ENCODE results near the gene DOCK2.
"Not testable (repeated sequence)": the region's sequence is repeated elsewhere in the genome, so short reads cannot be mapped to it uniquely, and the experiment has no call there.

The DOCK2 gene

DNA sequence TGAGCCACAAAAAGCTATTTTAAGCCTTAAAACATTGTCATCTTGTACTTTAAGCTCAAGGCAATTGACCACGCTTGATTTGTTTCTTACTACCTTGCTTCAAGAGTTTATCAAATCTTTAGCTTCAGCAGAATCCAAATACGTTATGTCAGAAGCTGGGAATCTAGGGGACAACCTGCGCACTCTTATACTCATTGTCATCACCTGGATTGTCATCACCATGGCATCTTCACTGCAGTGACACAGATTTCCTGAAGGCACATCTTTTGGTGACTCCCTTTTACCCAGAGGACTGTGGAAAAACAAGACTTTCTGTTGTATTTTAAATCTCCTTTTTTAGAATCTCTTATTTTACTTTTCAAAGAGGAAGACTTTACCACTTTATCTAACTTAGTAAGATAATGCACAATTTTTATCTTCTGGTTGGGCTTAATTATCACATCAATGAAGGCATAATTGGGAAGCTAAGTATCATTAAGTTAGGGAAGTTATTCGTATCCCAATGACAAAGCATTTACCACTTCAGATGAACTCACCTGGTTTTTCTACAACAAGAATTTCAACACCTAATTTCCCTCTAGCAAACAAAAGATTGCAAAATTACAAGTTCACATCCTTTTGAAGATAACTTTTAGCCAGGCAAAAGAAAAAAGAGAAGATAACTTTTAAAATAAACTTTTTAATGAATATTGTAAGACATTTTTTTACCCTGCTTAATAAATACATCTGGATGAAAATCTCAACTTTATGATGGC lies 162.0 kb downstream of the DOCK2 start:
- no peak for DNase-seq

DNA sequence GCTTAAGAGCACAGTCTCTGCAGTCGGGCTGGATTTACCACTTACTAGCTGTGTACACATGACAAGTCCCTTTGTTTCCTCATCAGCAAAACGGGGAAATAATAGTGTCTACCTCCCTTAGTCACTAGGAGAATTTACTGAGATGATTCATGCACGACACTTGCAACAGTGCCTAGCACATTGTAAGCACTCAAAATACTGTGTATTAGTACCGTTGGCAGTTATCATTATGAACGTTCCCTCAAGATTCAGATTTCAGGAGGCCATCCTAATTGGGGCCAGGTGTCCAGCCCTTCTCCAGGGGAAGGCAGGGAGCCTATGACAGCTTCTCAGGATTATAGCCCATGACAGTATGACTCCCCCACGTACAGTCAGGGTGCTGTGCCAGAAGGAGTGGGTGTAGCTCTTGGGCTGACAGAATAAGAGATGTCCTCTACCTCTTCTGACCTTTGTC lies 164.3 kb downstream of the DOCK2 start:
- DNase-seq = peak; percentile 15

DNA sequence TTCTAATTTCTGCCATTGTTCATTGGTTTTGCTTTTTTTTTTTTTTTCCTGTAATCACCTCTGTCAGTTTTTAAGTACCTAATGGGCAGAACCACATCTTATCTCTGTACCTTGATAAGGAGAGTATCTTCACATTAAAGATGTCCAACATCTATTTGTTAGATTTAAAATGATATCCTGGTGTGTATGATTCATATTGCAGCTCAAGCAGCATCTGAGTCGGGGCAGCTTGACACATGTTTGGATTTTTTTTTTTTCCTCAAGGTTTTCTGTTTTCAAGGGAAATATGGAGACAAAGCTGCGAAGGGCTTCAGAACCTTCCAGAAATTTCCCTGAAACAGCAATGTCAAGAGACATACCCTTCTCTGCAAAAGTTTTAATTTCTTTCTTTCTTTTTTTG lies 164.7 kb downstream of the DOCK2 start:
- DNase-seq = no peak

DNA sequence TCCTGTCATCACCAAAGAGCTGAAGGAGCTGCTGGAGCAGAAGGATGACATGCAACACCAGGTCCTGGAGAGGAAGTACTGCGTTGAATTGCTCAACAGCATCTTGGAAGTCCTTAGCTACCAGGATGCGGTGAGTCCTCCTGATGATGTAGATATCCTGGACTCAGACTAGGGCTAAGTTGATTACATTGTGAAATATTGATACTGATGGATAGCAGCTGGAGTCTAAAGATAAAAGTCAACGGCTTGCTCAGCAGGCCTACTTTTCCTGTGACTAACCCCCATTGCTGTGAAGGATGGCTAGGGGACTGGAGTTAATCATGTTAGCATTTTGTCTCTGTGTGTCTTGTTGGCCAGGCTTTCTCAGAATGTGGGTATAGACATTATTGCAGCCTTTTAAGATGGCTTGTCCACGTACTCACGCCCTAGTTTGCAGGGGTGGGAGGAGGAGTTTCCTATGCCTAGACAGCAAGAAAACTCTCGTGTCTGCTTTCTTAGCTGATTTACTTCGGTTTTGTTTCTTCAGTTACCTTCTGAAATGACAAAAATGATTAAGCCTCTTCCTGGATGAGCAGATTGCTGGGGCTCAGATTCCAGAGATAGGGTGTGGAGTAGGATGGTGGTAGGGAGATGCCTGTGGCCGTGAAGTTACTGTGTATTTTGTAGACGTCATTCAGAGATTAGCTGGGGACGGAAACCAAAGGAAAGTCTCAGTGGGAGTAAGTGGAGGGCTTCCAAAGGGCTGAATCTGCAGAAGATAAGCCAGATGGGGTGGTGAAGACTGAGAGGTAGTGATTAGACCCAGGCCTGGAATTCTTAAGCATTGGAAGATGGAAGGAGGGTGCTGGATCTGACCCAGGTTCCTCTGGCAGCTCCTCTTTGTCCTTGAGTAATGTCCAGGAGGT lies 166.3 kb downstream of the DOCK2 start:
- DNase-seq = no peak

DNA sequence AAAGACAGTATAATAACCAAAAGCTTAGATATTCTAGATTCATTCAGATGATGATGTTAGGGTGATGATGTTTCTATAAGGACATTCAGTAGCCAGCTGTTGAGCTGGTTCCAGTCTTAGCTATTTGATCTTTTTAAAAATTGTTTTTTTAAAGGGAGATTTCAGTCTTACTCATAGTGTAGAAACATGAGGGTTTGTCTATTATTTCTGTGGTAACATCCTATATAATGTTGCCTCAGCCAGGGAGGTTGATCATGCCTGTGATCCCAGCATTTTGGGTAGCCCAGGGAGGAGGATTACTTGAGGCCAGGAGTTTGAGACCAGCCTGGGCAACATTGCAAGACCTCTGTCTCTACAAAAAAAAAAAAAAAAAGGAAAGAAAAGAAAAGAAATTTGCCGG lies 167.8 kb downstream of the DOCK2 start:
- DNase-seq = no peak

DNA sequence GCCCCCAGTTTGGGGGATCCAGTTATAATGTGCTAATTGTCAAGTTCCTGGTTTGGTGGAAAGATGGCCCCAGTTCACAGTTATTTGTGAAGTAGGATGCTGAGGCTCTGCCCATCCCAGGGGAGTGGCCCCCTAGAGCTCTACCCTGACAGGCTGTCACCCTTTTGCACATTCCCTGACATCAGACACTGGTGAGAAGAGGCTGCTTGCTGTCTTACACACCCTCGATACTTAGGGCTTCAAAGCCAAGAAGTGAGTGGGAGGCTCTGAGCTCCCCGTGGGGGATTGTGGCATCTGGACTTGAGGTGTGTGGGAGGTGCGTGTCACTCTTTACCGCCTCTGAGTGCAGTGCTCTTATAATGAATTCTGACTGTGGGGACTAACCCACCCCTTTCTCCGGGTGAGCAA lies 168.5 kb downstream of the DOCK2 start:
- DNase-seq = peak; percentile 78

DNA sequence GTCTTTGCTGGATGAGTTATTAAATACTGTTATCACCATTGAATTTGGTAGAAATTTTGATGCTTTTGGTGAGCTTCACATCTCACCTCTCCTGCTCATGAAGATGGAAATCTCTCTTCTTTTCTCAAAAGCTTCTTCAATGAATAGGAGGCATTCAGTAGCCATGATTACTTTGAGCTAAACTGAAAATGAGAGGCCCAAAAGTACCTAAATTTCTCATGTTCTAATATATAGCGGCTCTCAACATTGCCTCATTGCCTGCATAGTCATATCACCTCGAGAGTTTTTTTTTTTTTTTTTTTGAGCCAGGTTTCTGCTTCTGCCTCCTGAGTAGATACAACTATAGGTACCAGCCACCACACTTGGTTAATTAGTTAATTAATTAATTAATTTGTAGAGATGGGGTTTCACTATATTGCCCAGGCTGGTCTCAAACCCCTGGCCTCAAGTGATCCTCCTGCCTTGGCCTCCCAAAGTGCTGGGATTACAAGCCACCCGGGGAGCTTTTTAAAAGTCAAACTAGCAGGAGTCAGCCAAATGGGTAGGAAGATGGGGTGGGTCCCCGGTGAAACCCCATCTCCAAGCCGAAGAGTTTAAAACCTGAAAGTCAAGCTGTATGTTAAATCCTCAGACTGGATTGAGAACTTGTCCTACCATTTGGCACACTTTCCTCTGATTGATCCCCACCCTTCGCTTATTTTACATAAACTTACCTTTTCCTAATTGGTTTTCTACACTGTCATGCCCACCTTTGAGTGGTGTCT lies 169.0 kb downstream of the DOCK2 start:
- DNase-seq = no peak

DNA sequence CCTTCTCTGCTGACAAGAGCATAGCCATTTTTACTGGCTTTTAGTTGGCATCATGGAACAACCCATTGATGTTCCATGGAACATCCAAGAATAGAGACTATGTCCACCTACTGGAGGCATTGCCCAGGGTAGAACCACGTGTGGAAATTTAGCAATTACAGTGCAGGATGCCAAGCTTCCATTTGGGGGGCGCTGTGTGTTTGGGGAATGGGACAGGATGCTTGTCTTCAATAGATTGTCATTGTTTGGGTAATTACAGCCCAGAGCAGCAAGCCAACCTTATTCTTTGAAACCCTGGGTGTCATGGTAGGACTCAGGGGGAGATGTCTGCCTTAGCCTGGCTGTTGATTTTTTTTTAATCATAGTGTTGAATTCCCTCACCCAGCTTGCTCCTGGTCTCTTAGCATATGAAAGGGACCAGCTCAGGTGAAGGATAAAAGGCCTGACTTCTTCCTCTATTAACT lies 171.1 kb downstream of the DOCK2 start:
- no peak for DNase-seq

DNA sequence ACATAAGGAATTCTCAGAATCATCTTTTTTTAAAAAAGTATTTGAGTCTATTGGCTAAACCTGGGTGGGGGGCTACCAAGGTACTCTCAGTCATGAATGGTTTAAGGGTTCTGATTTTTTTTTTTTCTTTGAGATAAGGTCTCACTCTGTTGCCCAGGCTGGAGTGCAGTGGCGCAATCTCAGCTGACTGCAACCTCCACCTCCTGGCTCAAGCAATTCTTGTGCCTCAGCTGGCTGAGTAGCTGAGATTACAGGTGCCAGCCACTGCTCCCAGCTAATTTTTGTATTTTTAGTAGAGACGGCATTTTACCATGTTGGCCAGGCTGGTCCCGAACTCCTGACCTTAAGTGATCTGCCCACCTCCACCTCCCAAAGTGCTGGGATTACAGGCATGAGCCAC lies 171.8 kb downstream of the DOCK2 start:
- DNase-seq = not testable (repeated sequence)

DNA sequence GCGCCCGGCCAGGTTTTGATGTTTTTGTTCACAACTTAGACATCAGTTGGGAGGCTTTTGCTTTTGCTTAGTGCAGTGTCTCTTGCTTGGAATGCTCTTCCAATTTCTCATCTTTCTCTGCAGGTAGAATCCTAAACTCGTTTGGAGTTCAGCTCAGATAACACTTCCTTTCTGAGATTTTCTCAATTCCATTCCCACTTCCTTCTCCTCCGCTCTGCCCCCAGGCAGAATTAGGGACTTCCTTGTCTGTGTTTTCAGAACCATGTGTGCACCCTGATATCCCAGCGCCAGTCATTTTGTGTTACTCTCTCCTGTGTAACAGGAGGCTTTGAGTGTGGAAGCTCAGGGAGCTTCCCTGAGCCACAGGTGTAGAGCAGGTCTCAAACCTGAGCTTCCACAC lies 172.2 kb downstream of the DOCK2 start:
- DNase-seq = no peak

DNA sequence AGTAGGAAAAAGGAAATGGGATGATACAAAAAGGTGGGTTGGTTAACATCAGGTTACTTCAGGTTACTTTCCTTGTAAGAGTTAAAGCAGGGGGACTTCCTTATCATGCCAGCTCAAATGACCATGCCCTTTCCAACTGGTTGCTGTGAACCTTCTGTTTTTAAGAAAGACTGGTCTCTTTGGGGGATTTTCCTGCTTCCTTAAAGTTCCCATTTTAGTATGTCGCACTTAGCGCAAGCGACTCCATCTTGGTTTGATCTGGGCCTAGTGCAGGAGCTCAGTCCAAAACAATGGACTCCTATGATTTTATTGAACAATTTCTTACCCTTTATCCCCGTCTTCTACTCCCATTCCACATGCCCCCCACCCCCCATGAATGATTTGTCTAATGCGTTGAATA lies 173.4 kb downstream of the DOCK2 start:
- no peak for DNase-seq

DNA sequence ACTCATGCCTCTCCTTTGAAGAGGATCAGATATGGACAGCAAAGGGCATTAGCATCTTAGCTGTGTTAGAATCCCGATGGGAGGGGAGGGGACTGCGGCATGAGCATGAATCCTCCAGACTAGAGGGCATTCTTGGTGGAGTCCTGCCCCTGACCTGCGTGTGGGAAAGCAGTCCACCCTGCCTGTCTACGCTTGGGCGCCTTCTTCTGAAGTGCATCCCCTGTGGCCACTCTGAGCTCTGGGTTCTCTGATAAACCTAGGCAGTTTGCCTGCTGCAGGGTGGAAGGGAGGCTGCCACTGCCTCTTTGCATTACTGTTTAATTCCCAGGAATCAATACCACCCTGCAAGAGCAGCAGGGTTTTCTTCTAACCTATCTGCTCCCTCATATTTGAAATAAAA lies 173.9 kb downstream of the DOCK2 start:
- no peak for DNase-seq

DNA sequence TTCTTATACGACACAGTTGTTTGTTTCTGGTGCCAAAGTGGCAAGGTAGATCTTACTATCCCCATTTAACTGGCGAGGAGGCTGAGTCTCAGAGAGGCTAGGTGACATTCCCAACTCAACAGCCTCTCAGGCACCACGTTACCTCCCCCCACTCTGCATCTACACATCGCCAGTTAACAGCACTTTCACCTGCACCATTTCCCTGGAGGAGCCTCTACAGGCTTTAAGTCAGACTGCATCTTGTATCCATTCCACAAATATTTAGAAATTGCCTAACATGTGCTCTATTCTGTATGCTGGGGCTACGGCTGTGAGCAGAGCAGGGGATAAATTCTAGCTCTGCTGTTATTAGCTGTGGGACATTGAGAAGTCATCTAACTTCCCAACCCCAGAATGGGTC lies 174.6 kb downstream of the DOCK2 start:
- no peak for DNase-seq

DNA sequence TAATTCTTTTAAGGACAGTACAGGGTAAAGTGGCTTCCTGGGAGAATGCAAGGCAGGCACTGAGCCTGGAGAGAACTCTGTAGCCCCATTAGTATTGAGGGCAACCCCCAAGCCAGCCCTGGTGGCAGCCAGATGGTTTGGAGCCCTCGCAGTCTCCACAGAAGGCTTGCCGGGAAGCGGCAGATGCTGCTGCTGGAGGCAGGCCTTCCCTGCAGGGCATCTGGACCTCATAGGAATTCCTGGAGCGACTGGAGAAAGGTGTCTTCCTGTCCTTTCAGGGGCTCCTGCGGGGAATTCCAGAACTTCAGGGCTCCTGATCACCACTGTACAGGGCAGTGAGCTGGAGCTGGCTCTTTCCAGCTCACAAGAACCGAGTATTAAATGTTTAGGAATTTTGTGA lies 175.7 kb downstream of the DOCK2 start:
- DNase-seq = no peak

DNA sequence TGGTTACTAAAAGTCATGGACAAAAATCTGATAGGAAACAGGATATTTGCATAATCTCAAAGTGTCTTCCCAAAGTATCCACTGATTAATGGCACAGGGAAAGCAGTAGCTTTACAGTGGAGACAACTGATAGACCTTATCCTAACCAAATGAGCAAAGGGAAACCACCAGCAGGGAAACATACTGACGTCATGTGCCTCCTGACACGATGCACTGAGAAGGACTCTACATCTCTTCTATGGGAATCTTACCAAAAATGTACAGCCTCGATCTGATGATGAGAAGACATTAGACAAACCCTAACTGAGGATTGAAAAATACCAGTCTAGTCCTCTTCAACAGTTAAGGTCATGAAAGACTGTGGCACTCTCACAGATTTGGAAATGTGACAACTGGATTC lies 177.0 kb downstream of the DOCK2 start:
- DNase-seq = no peak

DNA sequence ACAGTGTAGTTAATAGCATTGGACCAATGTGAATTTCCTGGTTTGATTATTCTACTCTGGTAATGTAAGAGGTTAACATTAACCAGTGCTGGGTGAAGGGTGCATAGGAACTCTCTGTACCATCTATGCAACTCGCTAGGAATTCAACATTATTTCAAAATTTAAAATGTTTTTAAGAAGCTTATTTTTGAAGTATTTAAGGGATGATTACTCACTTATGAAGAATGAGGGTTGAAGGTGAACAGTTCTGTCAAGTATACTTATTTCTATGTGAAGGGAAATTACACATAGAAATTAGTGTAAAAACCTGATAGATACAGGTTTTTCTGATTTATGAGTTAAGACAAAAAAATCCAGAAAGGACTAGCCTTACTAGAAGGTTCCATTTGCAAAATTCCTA lies 177.4 kb downstream of the DOCK2 start:
- no peak for DNase-seq

DNA sequence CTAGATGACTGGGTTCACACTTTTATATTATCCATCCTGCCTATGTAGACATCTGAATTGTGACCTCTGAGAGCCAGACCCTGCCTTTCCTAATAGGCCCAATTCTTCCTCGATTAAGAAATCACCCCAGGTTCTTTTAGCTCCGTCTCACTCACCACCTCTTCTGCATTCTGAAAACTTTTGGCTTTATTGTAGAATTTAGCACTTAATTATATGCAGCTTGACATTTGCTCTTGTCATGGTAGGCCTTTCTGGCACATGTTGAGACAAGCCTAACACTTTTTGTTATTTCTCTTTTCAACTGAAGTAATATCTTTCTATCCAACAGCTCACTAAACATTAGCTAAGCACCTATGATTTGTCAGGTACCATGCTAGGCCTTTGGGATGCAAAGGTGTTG lies 180.0 kb downstream of the DOCK2 start:
- no peak for DNase-seq

DNA sequence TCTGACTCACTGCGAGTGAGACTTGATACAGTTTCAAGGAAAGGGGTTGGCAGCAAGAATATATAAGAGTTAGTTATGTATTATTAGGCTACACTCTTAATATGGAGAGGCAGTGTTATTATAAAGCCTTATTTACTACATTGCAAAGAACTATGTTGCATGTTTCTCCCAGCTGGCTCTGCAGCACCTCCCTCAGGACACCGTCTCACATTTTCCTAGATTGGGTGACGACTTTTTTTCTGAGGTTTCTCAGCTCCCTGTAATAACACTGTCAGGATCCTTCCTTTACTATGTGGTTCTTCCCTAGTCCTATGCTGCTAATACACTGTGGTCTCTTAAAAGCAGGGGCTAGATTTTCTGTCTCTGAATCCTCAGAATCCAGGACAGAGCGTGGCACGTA lies 189.5 kb downstream of the DOCK2 start:
- DNase-seq = no peak

DNA sequence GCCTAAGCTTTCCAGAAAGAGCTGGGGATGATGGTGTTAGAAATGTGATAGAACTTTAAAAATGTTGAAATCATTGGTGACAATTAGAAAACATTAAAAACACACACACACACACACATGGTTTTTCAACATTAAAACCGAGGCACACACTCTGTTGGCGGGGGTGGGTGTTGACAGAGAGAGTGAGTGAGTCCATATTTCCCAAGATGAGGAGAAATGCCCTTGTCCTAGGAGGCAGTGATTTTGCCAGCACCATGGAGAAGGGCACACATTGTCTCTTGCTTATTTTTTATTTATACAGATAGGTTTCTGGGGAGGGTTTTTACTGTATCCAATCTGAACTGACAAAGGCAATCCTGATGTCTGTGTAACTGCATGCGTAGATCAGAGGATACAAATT lies 190.7 kb downstream of the DOCK2 start:
- no peak for DNase-seq

DNA sequence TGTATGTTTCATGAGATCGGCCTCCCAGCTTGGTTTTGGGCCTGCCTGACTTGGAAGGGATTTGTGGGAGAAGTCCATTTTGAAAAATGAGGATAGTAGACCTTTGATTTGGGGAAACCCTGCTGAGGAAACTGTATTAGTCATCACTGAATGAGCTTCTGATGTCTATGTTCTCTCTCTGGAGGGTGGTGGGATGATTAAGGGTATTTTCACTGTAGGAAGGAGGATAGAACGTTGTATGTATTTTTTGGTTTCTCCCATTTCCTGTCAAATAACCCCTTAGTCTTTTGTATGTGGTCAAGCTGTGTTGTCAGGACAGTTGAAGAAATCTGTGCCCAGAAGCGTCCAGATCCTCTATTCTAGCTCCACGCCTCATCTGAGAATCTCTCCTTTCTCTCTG lies 191.3 kb downstream of the DOCK2 start:
- no peak for DNase-seq

DNA sequence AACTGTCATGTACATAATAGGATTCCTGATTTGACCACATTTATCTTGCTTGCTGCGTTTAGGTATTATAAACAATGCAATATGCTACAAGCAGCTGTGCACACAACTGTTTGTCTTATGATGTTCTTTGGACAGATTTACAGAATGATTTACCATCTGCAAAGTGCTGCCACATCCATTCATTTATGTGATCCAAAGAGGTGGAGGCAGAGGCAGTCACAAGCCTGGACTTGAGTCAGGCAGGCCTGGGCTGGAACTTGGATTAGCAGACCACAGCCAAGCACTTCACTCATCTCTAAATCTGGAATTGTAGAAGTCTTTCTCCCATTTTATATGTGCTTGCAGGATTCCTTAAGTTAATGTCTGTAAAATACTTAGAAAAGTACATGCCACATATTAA lies 194.3 kb downstream of the DOCK2 start:
- DNase-seq = no peak

DNA sequence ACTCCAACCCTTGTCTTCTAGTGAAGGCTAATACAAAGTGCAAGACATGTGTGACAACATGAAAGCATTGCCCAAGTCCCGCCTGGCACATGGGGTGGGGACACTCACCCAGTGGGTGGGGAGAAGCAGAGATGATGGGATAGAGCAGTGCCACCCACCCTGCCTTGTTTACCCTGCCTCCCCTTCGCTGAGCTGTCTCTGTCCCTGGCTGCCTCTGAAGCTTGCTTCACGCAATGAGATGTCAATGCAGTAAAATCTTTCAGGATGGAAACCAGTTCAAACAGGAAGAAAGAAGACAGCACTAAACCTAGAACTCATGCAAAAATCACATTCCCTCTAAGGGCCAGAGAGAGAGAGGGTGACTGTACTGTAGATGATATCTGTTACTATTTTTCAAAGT lies 195.2 kb downstream of the DOCK2 start:
- no peak for DNase-seq

DNA sequence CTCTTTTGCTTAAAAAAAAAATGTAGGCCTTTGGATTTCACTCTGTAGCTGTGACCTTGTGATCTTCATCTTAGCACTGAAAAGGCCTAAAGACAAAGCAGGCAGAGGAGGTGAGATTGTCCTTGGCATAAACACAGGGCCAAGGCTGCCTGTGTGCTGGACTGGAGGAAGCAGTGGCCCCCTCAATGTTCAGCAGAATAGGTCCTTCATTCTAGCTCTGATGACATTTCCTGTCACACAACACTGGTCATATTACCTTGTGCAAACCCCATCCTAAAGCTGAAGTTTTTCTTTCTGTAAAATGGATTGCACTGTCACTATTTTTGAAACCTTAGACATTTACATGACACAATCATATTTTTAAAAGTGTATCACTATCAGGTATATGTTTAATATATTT lies 195.8 kb downstream of the DOCK2 start:
- no peak for DNase-seq

Measured in activated CD4-positive, alpha-beta T cell treated with anti-CD3 and anti-CD28 coated beads for 48 hours (primary cell).